Measurements from ENCODE around the gene EYA4.
"Not testable (repeated sequence)": the region's sequence is repeated elsewhere in the genome, so short reads cannot be mapped to it uniquely, and the experiment has no call there.

Gene EYA4

DNA sequence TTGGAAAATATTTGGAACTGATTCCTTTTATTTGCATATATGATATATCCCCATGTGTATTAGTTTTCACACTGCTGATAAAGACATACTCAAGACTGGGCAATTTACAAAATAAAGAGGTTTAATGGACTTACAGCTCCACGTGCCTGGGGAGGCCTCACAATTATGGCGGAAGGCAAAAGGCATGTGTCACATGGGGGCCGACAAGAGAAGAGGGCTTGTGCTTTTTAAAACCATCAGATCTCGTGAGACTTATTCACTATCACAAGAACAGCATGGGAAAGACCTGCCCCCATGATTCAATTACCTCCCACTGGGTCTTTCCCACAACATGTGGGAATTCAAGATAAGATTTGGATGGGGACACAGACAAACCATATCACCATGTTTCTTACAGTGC is 156.4 kb downstream of the EYA4 start:
- DNase-seq (ENCODE audit: low read depth, low spot score), result not testable (repeated sequence)

DNA sequence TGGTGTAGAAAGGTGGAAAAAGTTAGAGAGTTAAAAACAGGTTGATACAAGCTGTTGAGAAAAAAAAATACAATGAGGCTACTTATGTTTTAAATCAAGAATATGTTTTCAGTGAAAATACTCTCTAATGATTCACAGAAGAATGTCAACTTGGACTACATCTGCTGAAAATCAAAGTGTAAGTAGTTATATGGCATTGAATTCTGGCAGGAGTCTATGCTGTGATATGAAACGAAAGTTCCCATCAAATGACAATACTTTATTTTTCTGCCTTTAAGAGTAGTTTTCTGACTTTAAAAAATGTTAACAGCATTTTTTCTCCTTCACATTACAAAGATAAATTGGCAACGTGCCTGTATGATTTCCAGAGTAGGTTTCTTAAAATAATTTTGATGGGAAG is 158.3 kb downstream of the EYA4 start:
- no peak for DNase-seq (ENCODE audit: low read depth, low spot score)

- DNase-seq (ENCODE audit: low read depth, low spot score), result no peak
Measured at GRCh38 chr6:133404151-133404550, 163.0 kb downstream of the EYA4 start.

DNA sequence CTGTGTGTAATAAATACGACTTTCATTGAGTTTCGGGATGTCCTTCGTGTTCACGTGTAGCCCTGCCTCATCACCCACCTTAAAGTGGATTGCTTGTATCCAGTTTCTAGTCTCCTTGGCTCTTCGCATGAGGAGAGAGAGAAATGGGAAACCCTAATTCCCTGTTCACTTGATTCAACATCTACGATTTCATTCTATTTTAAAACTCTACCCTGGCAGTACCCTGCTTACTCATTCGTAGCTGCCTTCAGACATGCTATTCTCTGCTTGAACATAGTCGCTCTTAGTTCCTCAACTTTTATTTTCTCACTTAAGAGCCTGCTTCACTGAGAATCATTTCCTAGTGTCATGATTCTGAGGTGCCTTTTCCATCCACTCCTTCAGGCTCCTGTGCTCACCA is 163.6 kb downstream of the EYA4 start:
- no peak for DNase-seq (ENCODE audit: low read depth, low spot score)

GRCh38 chr6:133407320-133408100 is 166.4 kb downstream of the EYA4 start:
- no peak for DNase-seq (ENCODE audit: low read depth, low spot score)

GRCh38 chr6:133408132-133408531 is 167.0 kb downstream of the EYA4 start:
- no peak for DNase-seq (ENCODE audit: low read depth, low spot score)

DNA sequence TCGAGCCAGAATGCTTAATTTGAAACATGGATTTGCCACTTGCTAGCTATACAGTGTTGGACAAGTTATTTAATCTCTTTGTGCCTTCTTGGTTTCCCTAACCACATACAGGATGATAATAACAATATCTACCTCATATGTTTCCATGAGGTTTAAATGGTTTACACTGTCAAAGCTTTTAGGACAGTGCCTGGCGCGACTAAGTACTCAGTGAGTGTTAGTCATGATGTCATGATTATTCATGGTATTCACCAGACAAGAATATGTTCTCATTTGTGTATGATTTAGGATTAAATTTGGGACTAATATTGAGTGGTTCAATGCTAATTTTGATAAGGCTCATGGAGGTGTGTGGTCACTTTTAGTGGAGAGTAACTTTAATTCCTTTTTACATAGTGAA is 167.4 kb downstream of the EYA4 start:
- no peak for DNase-seq (ENCODE audit: low read depth, low spot score)

- DNase-seq (ENCODE audit: low read depth, low spot score), result no peak
Measured at GRCh38 chr6:133410638-133411435, 169.7 kb downstream of the EYA4 start.

- DNase-seq (ENCODE audit: low read depth, low spot score), result no peak
Measured at GRCh38 chr6:133411757-133412156, 170.6 kb downstream of the EYA4 start.

GRCh38 chr6:133415262-133415661 is 174.1 kb downstream of the EYA4 start:
- DNase-seq (ENCODE audit: low read depth, low spot score), result no peak

DNA sequence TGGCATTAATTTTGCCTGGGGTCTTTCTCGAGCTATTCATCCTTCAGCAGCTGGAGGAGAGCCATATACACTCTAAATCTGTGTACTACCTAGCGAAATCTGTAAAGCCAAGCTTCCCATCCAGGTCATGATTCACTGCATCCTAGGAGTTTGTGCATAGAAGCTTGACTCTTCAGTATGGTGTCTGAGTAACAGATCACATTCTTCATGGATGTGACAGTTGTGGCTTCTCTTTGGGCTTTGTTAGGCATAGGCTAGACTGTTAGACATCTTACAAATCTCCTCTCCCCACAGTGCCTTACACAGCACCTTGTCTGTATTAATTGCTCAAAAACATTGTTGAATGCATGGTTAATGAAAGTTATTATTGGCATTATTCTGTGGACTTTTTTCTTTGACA is 177.0 kb downstream of the EYA4 start:
- no peak for DNase-seq (ENCODE audit: low read depth, low spot score)

GRCh38 chr6:133423242-133423641 is 182.1 kb downstream of the EYA4 start:
- DNase-seq (ENCODE audit: low read depth, low spot score), result no peak

- no peak for DNase-seq (ENCODE audit: low read depth, low spot score)
Measured at GRCh38 chr6:133424359-133424758, 183.2 kb downstream of the EYA4 start.

GRCh38 chr6:133426038-133426437 is 184.9 kb downstream of the EYA4 start:
- no peak for DNase-seq (ENCODE audit: low read depth, low spot score)

- DNase-seq (ENCODE audit: low read depth, low spot score), result no peak
Measured at GRCh38 chr6:133428295-133428694, 187.1 kb downstream of the EYA4 start.

- DNase-seq (ENCODE audit: low read depth, low spot score), result no peak
Measured at GRCh38 chr6:133430530-133430929, 189.4 kb downstream of the EYA4 start.

DNA sequence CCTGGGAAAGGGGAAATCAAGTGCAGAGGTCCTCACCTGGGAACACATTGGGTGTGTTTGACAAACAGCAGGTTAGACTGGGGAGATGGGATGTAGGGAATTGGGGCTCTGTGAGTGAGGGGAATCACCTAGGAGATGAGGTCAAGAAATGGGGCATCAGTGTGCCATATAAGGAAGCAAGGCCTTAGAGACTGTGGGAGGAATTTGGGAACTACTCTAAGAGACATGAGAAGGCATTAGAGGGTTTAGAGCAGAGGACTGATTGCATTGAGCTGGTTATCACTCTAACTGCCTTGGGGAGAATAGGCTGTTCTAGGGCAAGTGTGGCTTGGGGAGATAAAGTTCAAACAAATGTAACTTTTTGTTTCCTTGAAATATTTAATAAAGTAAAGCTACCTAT is 189.9 kb downstream of the EYA4 start:
- DNase-seq (ENCODE audit: low read depth, low spot score), result no peak

DNA sequence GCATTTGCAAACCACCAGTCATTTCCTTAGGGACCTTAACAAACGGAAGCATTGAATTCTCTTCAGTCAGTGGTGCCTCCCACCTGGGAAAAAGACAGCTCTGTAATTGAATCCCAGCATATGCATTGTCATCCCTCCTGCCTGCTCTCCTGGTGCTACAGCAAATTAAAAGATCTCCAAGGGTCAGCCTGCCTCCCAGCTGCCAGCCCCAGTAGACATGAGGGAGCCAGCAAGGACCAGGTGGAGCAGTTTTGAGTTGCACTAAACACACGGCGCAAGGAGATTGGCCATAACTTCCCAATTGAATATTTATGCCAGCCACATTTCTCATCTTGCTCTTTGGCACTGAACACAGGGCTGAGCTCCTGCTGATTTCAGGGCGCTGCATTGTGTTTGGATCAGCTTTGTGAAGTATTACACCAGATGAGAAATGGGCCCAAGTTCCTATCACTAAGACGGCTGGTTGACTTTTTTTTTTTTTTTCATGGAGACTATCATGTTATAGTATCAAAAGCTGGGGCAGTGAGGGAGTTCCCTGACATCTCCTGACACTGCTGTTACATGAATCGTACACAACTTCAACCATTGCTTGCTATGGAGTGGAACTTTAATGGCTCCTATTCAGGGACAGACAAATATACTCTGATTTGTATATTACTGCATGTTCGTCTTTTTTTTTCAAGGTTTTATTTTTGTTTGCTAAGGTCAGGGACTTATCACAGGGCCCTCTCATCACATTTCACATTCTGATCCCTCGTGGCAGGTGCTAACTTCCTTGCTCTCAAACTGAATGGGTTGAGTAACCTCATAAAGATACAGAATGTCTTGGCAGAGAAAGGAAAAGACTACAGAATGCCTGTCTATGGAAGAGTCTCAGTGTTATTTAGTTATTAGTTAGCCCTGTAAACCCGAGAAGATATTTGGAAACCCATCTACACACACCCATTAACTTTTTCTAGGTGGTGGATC is 191.1 kb downstream of the EYA4 start:
- no peak for DNase-seq (ENCODE audit: low read depth, low spot score)

- DNase-seq (ENCODE audit: low read depth, low spot score), result no peak
Measured at GRCh38 chr6:133435065-133435728, 194.0 kb downstream of the EYA4 start.

DNA sequence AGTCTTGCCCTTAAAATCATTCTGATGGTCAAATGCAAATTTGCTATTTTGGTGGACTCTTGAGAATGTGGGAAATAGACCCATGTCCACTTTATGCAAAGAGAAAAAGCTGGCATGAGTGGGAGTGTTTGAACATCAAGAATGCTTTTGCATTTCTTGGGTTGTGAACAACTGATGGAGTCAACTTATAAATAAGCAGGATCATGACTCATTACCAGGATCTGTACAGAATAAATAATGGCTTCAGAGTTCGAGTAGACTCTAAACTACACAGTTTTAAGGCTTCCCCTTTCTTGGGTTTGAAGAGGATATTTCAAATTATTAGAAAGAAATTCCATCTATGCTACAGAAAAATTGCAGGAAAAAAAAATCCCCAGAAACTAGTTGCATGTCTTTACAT is 195.5 kb downstream of the EYA4 start:
- DNase-seq (ENCODE audit: low read depth, low spot score), result no peak

DNA sequence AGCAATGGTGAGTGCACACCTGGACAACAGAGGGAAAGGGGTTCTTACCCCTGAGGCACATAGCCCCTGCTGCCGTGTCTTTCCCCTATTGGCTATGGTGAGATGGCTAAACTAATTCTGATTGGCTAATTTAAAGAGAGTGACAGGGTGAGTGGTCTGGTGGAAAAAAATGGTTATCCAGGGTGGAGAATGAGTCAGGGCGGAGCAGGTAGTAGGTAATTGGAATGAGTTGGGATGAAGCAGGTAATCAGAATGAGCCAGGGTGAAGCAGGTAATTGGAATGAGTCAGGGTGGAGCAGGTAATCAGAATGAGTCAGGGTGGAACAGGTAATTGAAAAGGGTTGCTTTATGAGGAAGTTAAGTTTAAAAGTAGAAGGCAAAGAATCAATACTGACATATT is 200.3 kb downstream of the EYA4 start:
- DNase-seq (ENCODE audit: low read depth, low spot score), result no peak

Measured in smooth muscle cell of the brain vasculature (primary cell).